SJCRH30 (cell line): Measurements from ENCODE around the gene POLE. TPM values are rescaled to one million over a fixed set of nuclear protein-coding genes. Genes with fewer than 3 reads are reported as not detected.
A peak's percentile ranks its signal among the peaks of the same experiment; 100 is the strongest.
"Not testable (repeated sequence)": the region's sequence is repeated elsewhere in the genome, so short reads cannot be mapped to it uniquely, and the experiment has no call there.

Source experiments
- DNase-seq, 2 experiments: peaks; one replicate each; pipeline ENCODE4 v3.0.0-alpha.2; 2015 to 2020
- H3K27ac ChIP-seq: fragments of 250-450 bp; sonication (Bioruptor Pico); 2 replicates; pipeline ENCODE4 v1.5.1; 2020; ENCODE audit warnings: mild to moderate bottlenecking, moderate library complexity
- H3K27me3 ChIP-seq: fragments of 250-450 bp; sonication (Bioruptor Pico); 2 replicates; pipeline ENCODE4 v1.5.1; 2020; ENCODE audit warnings: mild to moderate bottlenecking, moderate library complexity
- H3K36me3 ChIP-seq: fragments of 250-450 bp; sonication (Bioruptor Pico); 2 replicates; pipeline ENCODE4 v1.5.1; 2020; ENCODE audit warnings: mild to moderate bottlenecking, moderate library complexity
- H3K4me1 ChIP-seq: fragments of 250-450 bp; sonication (Bioruptor Pico); 2 replicates; pipeline ENCODE4 v1.5.1; 2020; ENCODE audit warnings: mild to moderate bottlenecking, moderate library complexity
- H3K4me3 ChIP-seq: fragments of 250-450 bp; sonication (Bioruptor Pico); 2 replicates; pipeline ENCODE4 v1.5.1; 2020; ENCODE audit warnings: mild to moderate bottlenecking, moderate library complexity
- H3K9me3 ChIP-seq: fragments of 250-450 bp; sonication (Bioruptor Pico); replicated peaks from 2 replicates; pipeline ENCODE4 v1.5.1; 2020; ENCODE audit warnings: mild to moderate bottlenecking, moderate library complexity
- total RNA-seq: library from RNA; depleted of rRNA; stranded (reverse); fragments of >200 nt; shearing (Covaris generic); gene quantifications from 2 replicates; pipeline ENCODE4 v1.2.3, GENCODE V29; 2014

Gene POLE
- total RNA-seq, 1 experiment from 2014 or later, result 95.8 TPM

DNA sequence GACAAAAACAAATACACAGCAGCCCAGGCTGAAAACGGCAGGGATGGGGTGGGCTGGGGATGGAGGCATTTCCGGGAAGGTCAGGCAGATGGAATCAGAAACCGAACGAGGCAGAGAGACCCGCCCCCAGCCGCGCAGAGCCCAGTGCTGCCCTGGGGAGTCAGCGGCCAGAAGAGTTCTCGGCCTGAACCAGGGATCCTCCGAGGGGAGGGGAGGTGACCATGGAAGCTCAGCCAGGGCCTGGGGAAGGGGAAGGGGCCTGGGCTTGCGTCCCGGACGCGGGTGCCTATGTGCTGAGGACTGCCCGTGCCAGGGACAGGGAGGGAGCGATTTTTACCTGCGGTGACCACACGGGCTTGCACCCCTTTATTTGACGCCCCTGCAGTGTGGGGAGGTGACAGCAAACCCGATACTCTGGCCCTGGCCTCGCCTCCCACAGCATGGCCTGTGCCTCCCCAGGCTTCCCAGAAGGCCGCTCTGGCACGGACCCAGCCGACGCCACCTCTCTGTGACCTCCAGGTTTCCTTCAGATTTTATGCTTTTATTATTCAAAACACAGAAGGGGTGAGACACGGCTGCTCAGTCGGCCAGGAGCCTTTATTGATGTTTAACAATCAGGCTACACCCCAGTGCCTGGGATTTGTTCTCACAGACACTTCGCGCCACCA, 84.4 kb downstream of the POLE start:
- H3K9me3 ChIP-seq, result no peaks in the 10 kb centered on the region
- no peak overlapping the region for H3K4me3 ChIP-seq
- H3K4me1 ChIP-seq, result no peaks in the 10 kb centered on the region
- no peak for DNase-seq
- no peaks in the 10 kb centered on the region for H3K36me3 ChIP-seq
- H3K27me3 ChIP-seq, result no peaks in the 10 kb centered on the region
- H3K27ac ChIP-seq, result no peak overlapping the region

DNA sequence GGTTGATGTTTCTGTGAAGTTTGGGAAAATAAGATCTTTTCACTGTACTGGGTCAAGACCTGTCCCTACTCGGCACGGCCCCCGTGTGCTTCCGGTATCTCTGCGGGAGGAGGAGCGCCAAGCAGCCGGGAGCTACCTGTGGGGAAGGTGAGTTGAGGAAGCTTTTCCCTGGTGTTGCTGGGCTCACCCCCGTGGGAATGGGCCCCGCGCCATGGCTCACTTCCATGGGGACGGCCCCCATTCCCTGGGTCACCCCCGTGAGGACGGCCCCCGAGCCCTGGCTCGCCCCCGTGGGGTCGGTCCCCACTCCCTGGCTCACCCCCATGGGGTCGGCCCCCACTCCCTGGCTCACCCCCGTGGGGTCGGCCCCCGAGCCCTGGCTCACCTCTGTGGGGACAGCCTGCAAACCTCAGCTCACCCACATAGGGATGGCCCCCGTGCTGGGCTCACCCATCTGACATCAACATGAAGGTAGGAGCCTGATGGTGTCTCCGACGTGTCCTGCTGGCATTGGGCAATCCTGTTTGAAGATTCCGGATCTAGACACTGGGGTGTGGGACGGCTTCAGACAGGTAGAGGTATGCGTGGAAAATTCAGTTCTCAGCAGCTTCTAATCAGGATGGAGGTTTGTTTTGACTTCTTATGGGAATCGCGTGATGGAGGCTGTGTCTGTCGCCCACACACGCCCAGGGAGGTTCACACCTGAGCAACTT, 85.8 kb downstream of the POLE start:
- Histone ChIP-seq H3K9me3 (no peaks in the 10 kb centered on the region), H3K4me1 (0 out of 2 replicates have a peak, but pooled peaks cover 4% of the 10 kb centered on the region), H3K36me3 (no peaks in the 10 kb centered on the region), H3K27me3 (no peaks in the 10 kb centered on the region), H3K27ac (no peak overlapping the region), H3K4me3 (no peak overlapping the region)
- DNase-seq, result no peak

DNA sequence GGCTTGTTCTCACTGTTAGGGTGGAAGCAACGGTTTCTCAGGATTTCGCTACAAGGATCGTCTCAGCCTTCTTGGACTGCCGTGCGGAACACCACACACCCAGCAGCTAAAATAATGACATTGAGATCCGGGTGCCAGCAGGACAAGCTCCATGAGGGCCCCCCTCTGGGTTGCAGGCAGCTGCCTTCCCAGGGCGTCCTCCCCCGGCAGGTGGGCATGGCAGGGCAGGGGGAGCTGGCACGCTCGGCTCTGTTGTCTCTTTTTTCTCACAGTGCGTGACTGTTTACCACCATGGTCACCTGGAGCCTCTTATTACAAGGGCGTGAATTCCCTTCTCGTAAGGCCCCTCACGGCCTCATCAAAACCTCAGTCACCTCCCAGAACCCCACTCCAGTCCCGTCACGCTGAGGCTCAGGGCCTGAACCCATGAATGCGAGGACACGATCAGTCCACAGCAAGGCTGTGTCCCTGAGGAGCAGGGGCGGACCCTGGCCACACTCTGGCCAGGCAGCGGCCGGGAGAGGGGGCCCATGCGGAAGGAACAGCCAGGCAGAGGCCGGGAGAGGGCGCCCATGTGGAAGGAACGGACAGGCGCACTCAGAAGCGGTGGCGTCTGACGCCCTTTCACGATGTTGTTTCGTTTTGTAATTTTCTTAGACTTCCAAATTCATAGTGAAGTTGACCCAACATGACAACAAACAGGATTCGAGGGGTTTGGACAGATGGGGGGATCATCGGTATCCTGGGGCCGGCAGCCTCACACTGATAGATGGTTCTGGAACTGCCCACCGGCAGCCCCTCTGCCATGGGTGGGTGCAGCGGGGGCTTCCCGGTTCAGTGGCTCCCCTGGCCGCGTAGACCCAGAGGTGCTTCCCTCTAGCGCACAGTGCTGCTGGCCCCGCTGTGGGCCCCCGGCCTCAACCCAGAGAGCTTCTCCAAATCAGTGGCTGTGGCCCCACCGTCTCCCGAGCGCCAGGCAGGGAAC, 86.8 kb downstream of the POLE start:
- Histone ChIP-seq H3K4me3 (no peak overlapping the region), H3K36me3 (no peaks in the 10 kb centered on the region), H3K9me3 (no peaks in the 10 kb centered on the region), H3K27ac (no peak overlapping the region), H3K27me3 (no peaks in the 10 kb centered on the region), H3K4me1 (0 out of 2 replicates have a peak, but pooled peaks cover 4% of the 10 kb centered on the region)
- peak in 1 of 2 experiments; percentile 31 for DNase-seq

DNA sequence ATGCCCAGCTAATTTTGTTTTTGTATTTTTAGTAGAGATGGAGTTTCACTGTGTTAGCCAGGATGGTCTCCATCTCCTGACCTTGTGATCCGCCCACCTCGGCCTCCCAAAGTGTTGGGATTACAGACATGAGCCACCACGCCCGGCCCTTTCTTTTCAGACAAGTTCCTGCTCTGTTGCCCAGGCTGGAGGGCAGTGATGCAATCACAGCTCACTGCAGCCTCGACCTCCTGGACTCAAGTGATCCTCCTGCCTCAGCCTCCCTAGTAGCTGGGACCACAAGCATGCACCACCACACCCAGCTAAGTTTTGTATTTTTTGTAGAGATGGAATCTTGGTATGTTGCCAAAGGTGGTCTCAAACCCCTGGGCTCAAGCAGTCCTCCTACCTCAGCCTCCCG, 87.6 kb downstream of the POLE start:
- not testable (repeated sequence) for H3K27me3 ChIP-seq, DNase-seq, H3K36me3 ChIP-seq, H3K9me3 ChIP-seq, H3K27ac ChIP-seq, H3K4me3 ChIP-seq, H3K4me1 ChIP-seq

DNA sequence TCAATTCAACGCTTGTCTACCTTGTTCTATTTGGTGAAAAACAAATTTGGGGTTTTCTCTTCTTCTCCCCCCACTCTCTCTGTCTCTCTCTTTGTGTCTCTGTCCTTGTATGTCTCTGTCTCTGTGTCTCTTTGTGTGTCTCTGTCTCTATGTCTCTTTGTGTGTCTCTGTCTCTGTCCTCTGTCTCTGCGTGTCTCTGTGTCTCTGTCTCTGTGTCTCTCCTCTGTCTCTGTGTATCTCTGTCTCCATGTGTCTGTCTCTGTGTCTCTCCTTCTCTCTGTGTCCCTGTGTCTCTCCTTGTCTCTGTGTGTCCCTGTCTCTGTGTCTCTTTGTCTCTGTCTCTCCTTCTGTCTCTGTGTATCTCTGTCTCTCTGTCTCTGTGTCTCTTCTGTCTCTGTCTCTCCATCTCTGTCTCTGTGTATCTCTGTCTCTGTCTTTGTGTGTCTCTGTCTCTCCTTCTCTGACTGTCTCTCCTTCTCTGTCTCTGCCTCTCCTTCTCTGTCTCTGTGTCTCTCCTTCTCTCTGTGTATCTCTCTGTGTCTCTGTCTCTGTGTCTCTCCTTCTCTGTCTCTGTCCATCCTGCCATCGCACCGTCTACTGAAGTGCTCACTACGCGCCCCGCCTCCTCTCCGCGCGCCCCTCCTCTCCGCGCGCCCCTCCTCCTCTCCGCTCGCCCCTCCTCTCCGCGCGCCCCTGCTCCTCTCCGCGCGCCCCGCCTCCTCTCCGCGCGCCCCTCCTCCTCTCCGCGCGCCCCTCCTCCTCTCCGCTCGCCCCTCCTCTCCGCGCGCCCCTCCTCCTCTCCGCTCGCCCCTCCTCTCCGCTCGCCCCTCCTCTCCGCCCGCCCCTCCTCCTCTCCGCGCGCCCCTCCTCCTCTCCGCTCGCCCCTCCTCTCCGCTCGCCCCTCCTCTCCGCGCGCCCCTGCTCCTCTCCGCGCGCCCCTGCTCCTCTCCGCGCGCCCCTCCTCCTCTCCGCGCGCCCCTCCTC, 89.5 kb downstream of the POLE start:
- DNase-seq, result peak; percentile 59 to 68
- Histone ChIP-seq H3K27ac (no peak overlapping the region), H3K4me1 (0 out of 2 replicates have a peak, but pooled peaks cover 4% of the 10 kb centered on the region), H3K4me3 (peak overlapping the region; percentile 63), H3K9me3 (no peaks in the 10 kb centered on the region), H3K27me3 (no peaks in the 10 kb centered on the region), H3K36me3 (no peaks in the 10 kb centered on the region)

DNA sequence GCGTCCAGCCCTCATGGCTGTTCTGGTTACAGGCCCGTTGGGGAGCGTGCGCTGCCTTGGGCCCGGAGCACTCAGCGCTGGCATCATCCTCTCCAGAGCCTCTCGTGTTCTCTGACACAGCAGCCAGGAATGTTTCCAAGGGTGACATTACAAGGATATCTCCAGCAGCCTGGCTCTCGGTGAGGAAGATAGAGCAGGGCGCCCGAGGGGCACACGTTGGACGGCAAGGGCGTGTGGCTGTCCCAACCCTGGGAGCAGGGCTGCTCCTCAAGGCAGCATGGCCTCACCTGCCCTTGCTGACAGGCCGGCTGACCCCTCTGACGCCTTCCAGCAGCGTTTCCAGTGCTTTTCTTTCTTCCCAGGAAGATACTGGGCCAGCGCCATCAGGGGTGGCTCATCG, 91.1 kb downstream of the POLE start:
- Histone ChIP-seq H3K9me3 (no peaks in the 10 kb centered on the region), H3K4me1 (0 out of 2 replicates have a peak, but pooled peaks cover 4% of the 10 kb centered on the region), H3K27ac (no peak overlapping the region), H3K36me3 (no peaks in the 10 kb centered on the region), H3K27me3 (no peaks in the 10 kb centered on the region), H3K4me3 (no peak overlapping the region)
- no peak for DNase-seq

DNA sequence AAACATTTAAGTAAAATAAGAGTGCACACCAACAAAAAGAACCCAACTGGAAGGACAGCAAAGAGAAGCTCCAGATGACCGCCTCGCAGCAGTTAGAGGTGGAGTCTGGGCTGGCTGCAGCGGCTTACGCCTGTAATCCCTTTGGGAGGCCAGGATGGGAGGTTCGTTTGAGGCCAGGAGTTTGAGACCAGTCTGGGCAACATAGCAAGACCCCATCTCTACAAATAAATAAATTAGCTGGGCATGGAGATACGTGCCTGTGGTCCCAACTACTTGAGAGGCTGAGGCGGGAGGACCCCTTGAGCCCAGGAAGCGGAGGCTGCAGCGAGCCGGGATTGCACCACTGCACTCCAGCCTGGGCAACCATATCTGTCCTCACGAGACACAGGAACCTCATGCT, 92.0 kb downstream of the POLE start:
- DNase-seq, result no peak
- 0 out of 2 replicates have a peak, but pooled peaks cover 4% of the 10 kb centered on the region for H3K4me1 ChIP-seq

DNA sequence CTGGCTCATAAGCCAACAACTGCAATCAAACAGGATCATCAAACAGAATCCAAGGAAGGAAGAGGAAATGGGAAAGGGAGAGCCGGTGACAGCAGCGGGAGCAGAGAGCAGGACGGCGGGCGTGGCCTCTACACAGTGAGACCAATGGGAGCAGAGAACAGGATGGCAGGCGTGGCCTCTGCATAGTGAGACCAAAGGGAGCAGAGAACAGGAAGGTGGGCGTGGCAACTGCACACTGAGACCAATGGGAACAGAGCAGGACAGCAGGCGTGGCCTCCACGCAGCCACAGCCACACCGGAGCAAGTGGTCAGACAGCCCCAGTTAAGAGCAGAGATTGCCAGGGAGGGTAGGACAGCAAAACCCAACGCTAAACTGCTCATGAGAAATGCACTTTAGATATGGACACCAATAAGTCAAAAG, 93.2 kb downstream of the POLE start:
- DNase-seq, result peak; percentile 76 to 84
- Histone ChIP-seq H3K27ac (no peak overlapping the region), H3K27me3 (no peaks in the 10 kb centered on the region), H3K36me3 (no peaks in the 10 kb centered on the region), H3K9me3 (no peaks in the 10 kb centered on the region), H3K4me3 (no peak overlapping the region), H3K4me1 (0 out of 2 replicates have a peak, but pooled peaks cover 4% of the 10 kb centered on the region)

More for the DNA sequence above, 92.0 kb downstream of the POLE start:
- Histone ChIP-seq H3K36me3 (no peaks in the 10 kb centered on the region), H3K27ac (no peak overlapping the region), H3K9me3 (no peaks in the 10 kb centered on the region), H3K4me3 (no peak overlapping the region), H3K27me3 (no peaks in the 10 kb centered on the region)

DNA sequence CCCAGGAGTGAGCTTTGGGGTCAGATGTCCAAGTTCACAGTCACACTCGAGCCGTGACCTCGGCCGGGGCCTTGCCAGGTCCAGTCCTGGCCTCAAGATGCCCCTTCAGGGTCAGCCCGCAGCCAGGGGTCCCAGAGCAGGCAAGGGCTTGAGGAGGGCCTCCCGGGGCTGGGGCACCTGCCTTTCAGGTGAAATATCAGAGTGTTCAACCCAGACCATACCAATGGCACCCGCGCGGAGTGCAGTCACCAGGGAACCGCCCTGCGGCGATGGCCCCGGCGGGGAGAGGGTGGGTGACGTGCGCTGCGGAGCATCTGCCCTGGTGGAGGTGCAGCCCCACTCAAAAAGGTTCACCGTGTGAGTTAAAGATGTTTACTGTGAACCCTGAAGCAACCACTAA, 93.6 kb downstream of the POLE start:
- Histone ChIP-seq H3K9me3 (no peaks in the 10 kb centered on the region), H3K4me1 (0 out of 2 replicates have a peak, but pooled peaks cover 4% of the 10 kb centered on the region), H3K36me3 (no peaks in the 10 kb centered on the region), H3K4me3 (no peak overlapping the region), H3K27ac (no peak overlapping the region), H3K27me3 (no peaks in the 10 kb centered on the region)
- DNase-seq, result no peak

DNA sequence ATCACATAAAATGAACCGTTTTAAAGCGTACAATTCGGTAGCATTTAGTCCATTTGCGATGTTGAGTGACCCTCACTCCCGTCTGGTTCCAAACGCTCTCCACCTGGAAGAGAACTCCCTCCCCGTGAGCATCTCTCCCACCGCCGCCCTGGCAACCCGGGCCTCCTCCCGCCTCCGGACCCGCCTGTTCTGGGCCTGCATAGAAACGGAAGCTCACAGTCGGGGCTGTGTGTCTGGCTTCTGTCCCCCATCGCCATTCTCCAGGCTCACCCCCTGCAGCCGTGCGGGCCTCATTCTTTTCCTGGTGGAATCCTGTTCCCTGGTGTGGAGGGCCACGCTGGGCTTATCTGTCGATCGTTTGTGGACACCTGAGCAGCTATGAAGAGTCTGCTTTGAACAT, 94.1 kb downstream of the POLE start:
- Histone ChIP-seq H3K4me1 (0 out of 2 replicates have a peak, but pooled peaks cover 4% of the 10 kb centered on the region), H3K9me3 (no peaks in the 10 kb centered on the region), H3K36me3 (no peaks in the 10 kb centered on the region), H3K27ac (no peak overlapping the region), H3K4me3 (no peak overlapping the region), H3K27me3 (no peaks in the 10 kb centered on the region)
- no peak for DNase-seq

DNA sequence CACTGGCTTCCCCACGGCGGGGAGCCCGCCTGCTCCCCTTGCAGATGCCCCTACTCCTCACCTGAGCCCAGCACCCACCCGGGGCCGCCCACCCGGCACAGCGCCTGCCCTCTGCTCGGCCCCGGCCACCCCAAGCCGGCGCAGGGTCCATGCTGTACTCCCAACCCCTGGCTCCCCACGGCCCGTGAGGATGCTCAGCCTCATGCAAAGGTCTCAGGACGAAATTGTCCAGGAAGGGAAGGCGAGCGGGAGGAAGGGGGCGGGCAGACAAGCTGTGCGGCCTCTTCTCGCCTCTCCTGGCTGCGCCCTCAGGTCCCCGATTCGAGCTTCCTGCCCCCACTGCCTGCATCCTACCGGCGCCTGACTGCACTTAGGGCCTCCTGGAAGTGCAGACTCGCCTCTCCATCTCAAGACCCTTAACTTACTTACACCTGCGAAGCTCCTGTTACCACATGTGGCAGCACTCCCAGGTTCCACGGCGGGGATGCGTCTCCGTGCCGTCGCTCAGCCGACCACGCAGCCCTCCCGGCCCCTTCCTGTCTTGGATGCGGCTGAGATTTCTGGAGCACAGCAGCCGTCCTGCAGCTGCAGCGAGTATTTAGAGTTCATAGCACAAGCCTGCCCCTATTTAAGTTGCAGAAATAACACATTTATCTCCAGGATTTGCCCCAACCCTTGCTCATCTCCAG, 94.7 kb downstream of the POLE start:
- H3K27me3 ChIP-seq, result no peaks in the 10 kb centered on the region
- H3K27ac ChIP-seq, result no peak overlapping the region
- H3K36me3 ChIP-seq, result no peaks in the 10 kb centered on the region
- 0 out of 2 replicates have a peak, but pooled peaks cover 1% of the 10 kb centered on the region for H3K4me1 ChIP-seq
- no peak overlapping the region for H3K4me3 ChIP-seq
- no peaks in the 10 kb centered on the region for H3K9me3 ChIP-seq
- DNase-seq, result no peak

DNA sequence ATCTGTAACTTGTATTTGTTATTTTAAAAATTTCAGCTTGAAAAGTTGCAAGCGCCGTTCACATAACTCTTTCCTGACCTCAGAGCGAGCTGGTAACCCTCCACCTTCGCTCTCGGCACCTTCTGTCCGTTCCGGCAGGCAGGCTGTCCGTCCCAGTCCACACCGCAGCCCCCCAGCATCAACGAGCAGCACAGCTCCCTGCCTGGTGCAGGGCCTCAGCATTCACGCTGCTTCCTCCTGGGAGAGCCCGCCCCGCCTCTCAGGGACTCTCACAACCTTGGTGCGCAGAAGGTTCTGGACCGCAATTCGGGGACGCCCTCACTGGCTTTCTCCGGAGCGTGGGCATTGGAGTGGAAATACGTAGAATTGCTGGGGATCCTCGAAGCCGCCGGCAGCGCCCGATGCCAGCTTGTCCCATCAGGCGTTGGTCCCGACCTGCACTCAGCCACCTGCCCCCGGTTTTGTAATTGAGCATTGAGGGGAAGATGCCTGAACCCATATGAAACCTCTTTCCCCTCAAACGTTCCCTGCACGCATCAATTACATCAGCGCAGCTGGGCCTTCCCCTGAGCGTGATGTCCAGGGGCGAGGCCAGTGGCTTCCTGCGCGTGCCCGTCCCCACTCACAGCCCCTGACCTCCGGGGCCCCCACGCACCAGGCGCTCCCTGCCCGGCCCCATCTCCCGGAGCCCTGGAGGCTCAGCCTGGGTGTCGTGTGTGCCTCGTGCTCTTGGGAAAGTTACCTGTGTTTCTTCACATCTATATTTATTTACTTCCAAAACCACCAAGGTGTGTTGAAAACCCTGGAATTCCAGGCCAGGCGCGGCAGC, 95.8 kb downstream of the POLE start:
- Histone ChIP-seq H3K4me1 (no peaks in the 10 kb centered on the region), H3K36me3 (no peaks in the 10 kb centered on the region), H3K27ac (no peak overlapping the region), H3K9me3 (no peaks in the 10 kb centered on the region), H3K27me3 (no peaks in the 10 kb centered on the region), H3K4me3 (no peak overlapping the region)
- DNase-seq, result no peak
